H9 (cell line): ENCODE measurements around the gene SLC24A3. TPM values are rescaled to one million over a fixed set of nuclear protein-coding genes. Genes with fewer than 3 reads are reported as not detected.

ENCODE experiments used
- DNase-seq: peaks from one replicate; pipeline ENCODE4 v3.0.0-alpha.2; 2017
- H2AFZ ChIP-seq: one replicate; pipeline ENCODE4 v1.6.1; 2013; ENCODE audit warnings: mild to moderate bottlenecking, low read length, control low read depth, moderate library complexity
- H2AK5ac ChIP-seq: 2 replicates; pipeline ENCODE4 v1.6.1; 2013; ENCODE audit warnings: low read length, control low read depth, mixed read lengths; ENCODE audit not compliant: insufficient read length
- H2BK120ac ChIP-seq: one replicate; pipeline ENCODE4 v1.6.1; 2013; ENCODE audit warnings: low read depth, mild to moderate bottlenecking, low read length, control low read depth, inconsistent platforms; ENCODE audit not compliant: poor library complexity, severe bottlenecking
- H2BK12ac ChIP-seq: 2 replicates; pipeline ENCODE4 v1.6.1; 2013; ENCODE audit warnings: low read length, control low read depth, mixed read lengths, low read depth; ENCODE audit not compliant: insufficient read length
- H2BK15ac ChIP-seq: 2 replicates; pipeline ENCODE4 v1.6.1; 2013; ENCODE audit warnings: low read depth, low read length, control low read depth
- H2BK20ac ChIP-seq: one replicate; pipeline ENCODE4 v1.6.1; 2013; ENCODE audit warnings: low read depth, mild to moderate bottlenecking, low read length, control low read depth, inconsistent platforms; ENCODE audit not compliant: poor library complexity, severe bottlenecking
- H2BK5ac ChIP-seq: 2 replicates; pipeline ENCODE4 v1.6.1; 2013; ENCODE audit warnings: low read length, control low read depth, mixed read lengths; ENCODE audit not compliant: insufficient read length
- H3K14ac ChIP-seq: 2 replicates; pipeline ENCODE4 v1.6.1; 2013; ENCODE audit warnings: low read length, control low read depth; ENCODE audit not compliant: insufficient read depth
- H3K18ac ChIP-seq: 2 replicates; pipeline ENCODE4 v1.6.1; 2013; ENCODE audit warnings: low read depth, mild to moderate bottlenecking, mixed read lengths, low read length, control low read depth; ENCODE audit not compliant: insufficient read length
- H3K23ac ChIP-seq: 2 replicates; pipeline ENCODE4 v1.6.1; 2013; ENCODE audit warnings: low read length, control low read depth, mixed read lengths, low read depth; ENCODE audit not compliant: insufficient read length
- H3K23me2 ChIP-seq: 2 replicates; pipeline ENCODE4 v1.6.1; 2013; ENCODE audit warnings: low read depth, mild to moderate bottlenecking, mixed read lengths, low read length, control low read depth; ENCODE audit not compliant: insufficient read length, poor library complexity, severe bottlenecking
- H3K27ac ChIP-seq: 2 replicates; pipeline ENCODE4 v1.5.1; 2013; ENCODE audit warnings: low read length, control low read depth, mixed read lengths, low read depth; ENCODE audit not compliant: insufficient read length
- H3K27me3 ChIP-seq: 2 replicates; pipeline ENCODE4 v1.6.1; 2013; ENCODE audit warnings: low read length, control low read depth, inconsistent platforms; ENCODE audit not compliant: insufficient read depth
- H3K4ac ChIP-seq: 2 replicates; pipeline ENCODE4 v1.6.1; 2013; ENCODE audit warnings: low read depth, mild to moderate bottlenecking, control low read depth, inconsistent platforms, low read length, moderate library complexity
- H3K4me1 ChIP-seq: 2 replicates; pipeline ENCODE4 v1.6.1; 2013; ENCODE audit warnings: low read length, control low read depth, inconsistent platforms; ENCODE audit not compliant: insufficient read depth
- H3K4me2 ChIP-seq: 2 replicates; pipeline ENCODE4 v1.6.1; 2013; ENCODE audit warnings: low read length, control low read depth, mixed read lengths; ENCODE audit not compliant: insufficient read length, insufficient read depth
- H3K56ac ChIP-seq: 2 replicates; pipeline ENCODE4 v1.6.1; 2013; ENCODE audit warnings: low read depth, mild to moderate bottlenecking, mixed read lengths, low read length, control low read depth; ENCODE audit not compliant: insufficient read length
- H3K79me1 ChIP-seq: 2 replicates; pipeline ENCODE4 v1.6.1; 2013; ENCODE audit warnings: low read depth, mild to moderate bottlenecking, moderate library complexity, low read length, control low read depth, inconsistent platforms; ENCODE audit not compliant: insufficient read depth, poor library complexity, severe bottlenecking
- H3K79me2 ChIP-seq: 2 replicates; pipeline ENCODE4 v1.6.1; 2013; ENCODE audit warnings: low read length, control low read depth, inconsistent platforms; ENCODE audit not compliant: insufficient read depth
- H3K9ac ChIP-seq: 2 replicates; pipeline ENCODE4 v1.6.1; 2013; ENCODE audit warnings: low read length, control low read depth, mixed read lengths; ENCODE audit not compliant: insufficient read length; ENCODE audit errors: extremely low read depth
- H3K9me3 ChIP-seq: one replicate; pipeline ENCODE4 v1.6.1; 2013; ENCODE audit warnings: low read depth, low read length, inconsistent platforms; ENCODE audit not compliant: control insufficient read depth
- H3T11ph ChIP-seq: one replicate; pipeline ENCODE4 v1.6.1; 2013; ENCODE audit warnings: mild to moderate bottlenecking, low read length, control low read depth, inconsistent platforms
- H4K20me1 ChIP-seq: one replicate; pipeline ENCODE4 v1.6.1; 2013; ENCODE audit not compliant: control insufficient read depth, insufficient read length, insufficient read depth
- H4K5ac ChIP-seq: 2 replicates; pipeline ENCODE4 v1.6.1; 2013; ENCODE audit warnings: low read depth, mild to moderate bottlenecking, mixed read lengths, low read length, control low read depth; ENCODE audit not compliant: insufficient read length
- H4K8ac ChIP-seq: replicated peaks from 2 replicates; pipeline ENCODE4 v1.6.1; 2013; ENCODE audit warnings: low read length, control low read depth, mixed read lengths, low read depth; ENCODE audit not compliant: insufficient read length
- H4K91ac ChIP-seq: 2 replicates; pipeline ENCODE4 v1.6.1; 2013; ENCODE audit warnings: low read depth, mild to moderate bottlenecking, moderate library complexity, mixed read lengths, low read length, control low read depth; ENCODE audit not compliant: insufficient read length
- H3K27ac Mint-ChIP-seq, 3 experiments: 2 replicates in 2 of 3; 3 replicates in 1 of 3; pipeline ENCODE4 v1.8.0; 2020 to 2021; ENCODE audit warnings: mixed read lengths in 3 of 3, mild to moderate bottlenecking in 1 of 3, moderate library complexity in 1 of 3
- H3K27me3 Mint-ChIP-seq: 2 replicates; pipeline ENCODE4 v1.8.0; 2021; ENCODE audit warnings: low read depth, mild to moderate bottlenecking, moderate library complexity, mixed read lengths
- H3K36me3 Mint-ChIP-seq, 3 experiments: 2 replicates in 2 of 3; 3 replicates in 1 of 3; pipeline ENCODE4 v1.8.0; 2020 to 2021; ENCODE audit warnings: low read depth in 3 of 3, mixed read lengths in 3 of 3; ENCODE audit not compliant: insufficient read depth in 1 of 3
- H3K4me1 Mint-ChIP-seq, 2 experiments: 2 replicates each; pipeline ENCODE4 v1.8.0; 2020; ENCODE audit warnings: mixed read lengths in 2 of 2
- H3K4me3 Mint-ChIP-seq, 2 experiments: 2 replicates in 1 of 2; 3 replicates in 1 of 2; pipeline ENCODE4 v1.8.0; 2020 to 2021; ENCODE audit warnings: mild to moderate bottlenecking in 2 of 2, mixed read lengths in 2 of 2, moderate library complexity in 1 of 2
- H3K9me3 Mint-ChIP-seq, 2 experiments: 2 replicates in 1 of 2; 3 replicates in 1 of 2; pipeline ENCODE4 v1.8.0; 2020; ENCODE audit warnings: mild to moderate bottlenecking in 2 of 2, mixed read lengths in 2 of 2, moderate library complexity in 1 of 2
- CTCF ChIP-seq: fragments of 200-600 bp; sonication (generic); conservative IDR thresholded peaks from 3 replicates; pipeline ENCODE4 v1.8.0; 2021; ENCODE audit warnings: antibody characterized with exemption, mild to moderate bottlenecking
- WGBS: extraction: QIAGEN DNeasy Blood & Tissue Kit; methylation state at CpG from one replicate; pipeline ENCODE4 v1.1.7; 2013; ENCODE audit warnings: missing lambda C conversion rate, low lambda C conversion rate, mixed read lengths; ENCODE audit not compliant: insufficient read length; ENCODE audit errors: extremely low coverage; 5-methylcytosine and 5-hydroxymethylcytosine counted together
- total RNA-seq: library from RNA; stranded (reverse); gene quantifications from 2 replicates; pipeline ENCODE4 v1.2.1, GENCODE V29; 2021

The SLC24A3 gene
- total RNA-seq, 1 experiment from 2014 or later = 0.83 TPM

GRCh38 chr20:19451923-19452295, 239.5 kb downstream of the SLC24A3 start:
- Histone ChIP-seq H4K5ac (no peak overlapping the region), H2BK5ac (no peak overlapping the region), H2BK120ac (no peak overlapping the region), H3T11ph (no peak overlapping the region), H3K27me3 (no peaks in the 10 kb centered on the region), H3K4ac (no peak overlapping the region), H3K56ac (no peak overlapping the region), H3K79me2 (no peaks in the 10 kb centered on the region), H2BK12ac (no peak overlapping the region), H3K23me2 (no peaks in the 10 kb centered on the region), H2BK15ac (no peak overlapping the region), H3K79me1 (no peaks in the 10 kb centered on the region), H3K18ac (no peak overlapping the region), H2AFZ (no peak overlapping the region), H3K23ac (no peak overlapping the region), H3K14ac (no peak overlapping the region), H4K8ac (no peak overlapping the region), H4K91ac (no peak overlapping the region), H3K4me2 (no peak overlapping the region), H3K27ac (no peak overlapping the region), H3K9ac (no peak overlapping the region), H3K9me3 (no peaks in the 10 kb centered on the region), H2BK20ac (no peak overlapping the region), H3K4me1 (no peaks in the 10 kb centered on the region; the same call in 1 of the 2 replicates), H2AK5ac (no peak overlapping the region), H4K20me1 (no peaks in the 10 kb centered on the region)
- peaks cover 6% of the 10 kb centered on the region in 2 experiments for H3K4me1 Mint-ChIP-seq
- no peak for DNase-seq
- H3K27ac Mint-ChIP-seq = no peak overlapping the region
- H3K27me3 Mint-ChIP-seq = no peaks in the 10 kb centered on the region; the same call in none of the 2 replicates
- no peaks in the 10 kb centered on the region for H3K9me3 Mint-ChIP-seq
- no peak for TF ChIP-seq CTCF
- no peak overlapping the region for H3K4me3 Mint-ChIP-seq
- no CpG with 5 or more reads among the region's 9 CpGs for WGBS
- no peaks in the 10 kb centered on the region for H3K36me3 Mint-ChIP-seq
